Measurements from ENCODE around the gene SMAGP.

- TF ChIP-seq CTCF (IDR thresholded peaks at IDR 0.05) (no peak), POLR2A (IDR thresholded peaks at IDR 0.05) (no peak), EP300 (IDR thresholded peaks at IDR 0.05) (no peak)
Measured at GRCh38 chr12:51295651-51296050, 25.4 kb upstream of the SMAGP start.

Data from ovary (tissue), 3 donors.